Erythroblast (primary cell): Measurements from ENCODE around the gene CBFB.

Experiments
- GATA1 ChIP-seq: IDR thresholded peaks from 2 replicates; pipeline ENCODE4 v1.6.1; 2011; ENCODE audit warnings: low read depth, mild to moderate bottlenecking, control low read depth, low read length, moderate library complexity
- POLR2A ChIP-seq: IDR thresholded peaks from 2 replicates; pipeline ENCODE4 v1.6.1; 2011; ENCODE audit warnings: mild to moderate bottlenecking, low read length

- TF ChIP-seq POLR2A (no peak), GATA1 (no peak)
Observed at GRCh38 chr16:67142342-67142741, 113.4 kb downstream of the CBFB start.
